ENCODE results near the gene PTP4A2.
"Not testable (repeated sequence)": the region's sequence is repeated elsewhere in the genome, so short reads cannot be mapped to it uniquely, and the experiment has no call there.

PTP4A2 gene

GRCh38 chr1:31924839-31925238, 13.3 kb downstream of the PTP4A2 start:
- no peak for DNase-seq (ENCODE audit: low read depth)

- DNase-seq (ENCODE audit: low read depth), result no peak
Observed at GRCh38 chr1:31923901-31924535, 14.2 kb downstream of the PTP4A2 start.

DNA sequence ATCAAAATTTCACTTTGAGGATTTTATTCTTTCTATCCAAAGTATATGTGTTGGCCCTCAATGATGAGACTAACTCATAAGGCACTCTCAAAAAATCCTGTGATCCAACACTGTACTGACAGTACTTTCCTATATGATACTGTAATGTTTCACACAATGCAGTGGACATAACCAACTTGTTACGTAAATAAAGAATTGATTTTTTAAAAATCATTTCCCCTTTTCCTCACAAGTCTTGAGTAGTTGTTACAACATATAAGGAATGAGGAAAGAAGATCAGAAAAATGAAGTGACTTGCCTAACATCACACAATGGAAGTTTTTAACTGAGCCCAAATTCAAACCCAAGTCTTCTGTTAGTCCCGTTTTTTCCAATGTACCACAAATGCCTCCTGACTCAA, 17.2 kb downstream of the PTP4A2 start:
- DNase-seq (ENCODE audit: low read depth), result no peak

- DNase-seq (ENCODE audit: low read depth), result no peak
Observed at GRCh38 chr1:31919591-31919990, 18.6 kb downstream of the PTP4A2 start.

DNA sequence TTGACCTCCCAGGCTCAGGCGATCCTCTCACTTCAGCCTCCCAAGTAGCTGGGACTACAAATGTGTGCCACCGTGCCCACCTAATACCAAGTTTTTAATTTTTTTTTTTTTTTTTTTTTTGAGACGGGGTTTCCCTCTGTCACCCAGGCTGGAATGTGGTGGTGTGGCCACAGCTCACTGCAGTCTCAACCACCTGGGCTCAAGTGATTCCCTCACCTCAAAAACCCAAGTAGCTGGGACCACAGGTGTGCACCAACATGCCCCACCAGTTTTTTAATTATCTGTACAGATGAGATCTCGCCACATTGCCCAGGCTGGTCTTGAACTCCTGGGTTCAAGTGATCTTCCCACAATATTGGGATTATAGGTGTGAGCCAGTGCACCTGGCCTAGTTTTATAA, 22.7 kb downstream of the PTP4A2 start:
- DNase-seq (ENCODE audit: low read depth), result no peak

DNA sequence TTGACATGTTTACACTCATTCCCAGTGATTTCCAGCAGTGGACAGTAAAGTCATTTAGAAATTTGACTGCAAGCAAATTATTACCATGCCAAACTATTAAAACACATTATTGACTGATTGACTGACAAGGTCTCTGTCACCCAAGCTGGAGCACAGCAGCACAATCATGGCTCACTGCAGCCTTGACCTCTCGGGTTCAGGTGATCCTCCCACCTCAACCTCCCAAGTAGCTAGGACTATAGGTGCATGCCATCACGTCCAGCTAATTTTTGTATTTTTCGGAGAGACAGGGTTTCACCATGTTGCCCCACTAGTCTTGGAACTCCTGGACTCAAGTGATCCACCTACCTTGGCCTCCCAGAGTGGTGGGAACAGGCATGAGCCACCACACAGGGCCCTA, 24.2 kb downstream of the PTP4A2 start:
- no peak for DNase-seq (ENCODE audit: low read depth)

DNA sequence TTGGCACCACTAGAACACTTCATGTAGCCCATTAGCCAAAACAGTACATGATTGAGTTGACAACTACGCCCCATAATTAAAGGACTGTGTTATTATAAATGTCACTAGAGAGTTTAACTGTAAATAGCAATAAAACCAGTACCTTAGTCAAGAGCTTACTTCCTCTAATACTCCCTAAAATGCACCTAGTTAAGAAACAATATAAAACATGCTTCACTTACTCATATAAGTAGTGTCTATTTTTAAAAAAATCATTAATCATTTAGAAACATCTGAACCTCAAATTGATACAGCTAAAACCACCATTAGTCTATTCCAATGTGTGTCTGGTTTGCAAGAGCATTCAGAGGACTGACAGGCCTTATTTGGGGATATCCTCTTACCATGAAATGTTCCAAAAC, 25.3 kb downstream of the PTP4A2 start:
- no peak for DNase-seq (ENCODE audit: low read depth)

DNA sequence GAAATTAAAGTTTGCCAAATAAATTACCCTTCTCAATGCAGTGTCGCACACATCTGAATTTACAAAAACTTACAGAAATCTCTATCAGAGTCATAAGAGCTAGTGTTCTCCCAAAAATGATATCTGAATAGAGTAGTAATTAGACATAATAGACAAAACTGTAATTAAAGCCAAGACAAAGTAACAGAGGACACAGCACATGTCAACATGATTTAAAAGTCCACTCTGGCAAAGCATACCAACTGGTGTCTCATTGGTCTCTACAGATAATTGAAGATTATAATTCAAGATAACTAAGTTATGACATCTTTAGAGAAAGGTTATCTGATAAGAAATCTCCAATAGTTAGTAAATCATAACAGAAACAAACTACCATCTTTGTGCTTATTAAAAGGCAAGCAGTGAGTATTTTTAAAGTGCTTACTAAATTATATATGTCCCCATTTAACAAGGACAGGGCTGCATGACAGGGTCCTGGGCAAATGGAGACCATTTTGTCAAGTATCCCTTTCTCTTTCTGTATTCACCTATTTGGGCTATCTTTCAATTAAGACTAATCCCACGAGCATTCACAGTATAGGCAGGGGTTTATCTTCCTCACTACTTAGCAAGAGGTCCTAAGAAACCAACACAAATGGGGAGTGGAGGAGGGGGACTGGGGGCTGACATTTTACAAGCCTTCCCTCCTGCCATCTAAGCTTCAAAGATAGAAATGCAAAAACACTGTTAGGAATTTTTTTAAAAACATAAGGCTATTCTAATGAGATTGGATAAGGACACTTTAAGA, 26.0 kb downstream of the PTP4A2 start:
- no peak for DNase-seq (ENCODE audit: low read depth)

DNA sequence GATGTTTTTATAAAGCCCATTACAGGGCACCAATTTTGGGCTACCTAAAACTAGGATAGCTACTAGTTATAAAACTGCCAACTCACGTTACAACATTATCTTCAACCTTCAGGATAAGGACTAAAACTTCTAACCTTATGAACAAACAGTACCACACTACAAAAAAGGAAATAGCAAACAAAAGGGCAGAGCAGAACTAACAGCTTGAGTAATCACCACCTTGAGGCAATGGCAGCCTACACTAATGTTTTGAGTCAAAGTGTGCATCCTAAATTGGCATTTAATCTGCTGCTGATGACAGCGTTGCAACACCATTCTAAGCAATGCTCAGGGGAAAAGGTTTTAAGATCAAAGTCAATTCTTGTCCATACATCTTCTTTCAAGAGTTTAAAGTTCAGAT, 27.2 kb downstream of the PTP4A2 start:
- DNase-seq (ENCODE audit: low read depth), result no peak

- DNase-seq (ENCODE audit: low read depth), result no peak
Observed at GRCh38 chr1:31909691-31910090, 28.5 kb downstream of the PTP4A2 start.

DNA sequence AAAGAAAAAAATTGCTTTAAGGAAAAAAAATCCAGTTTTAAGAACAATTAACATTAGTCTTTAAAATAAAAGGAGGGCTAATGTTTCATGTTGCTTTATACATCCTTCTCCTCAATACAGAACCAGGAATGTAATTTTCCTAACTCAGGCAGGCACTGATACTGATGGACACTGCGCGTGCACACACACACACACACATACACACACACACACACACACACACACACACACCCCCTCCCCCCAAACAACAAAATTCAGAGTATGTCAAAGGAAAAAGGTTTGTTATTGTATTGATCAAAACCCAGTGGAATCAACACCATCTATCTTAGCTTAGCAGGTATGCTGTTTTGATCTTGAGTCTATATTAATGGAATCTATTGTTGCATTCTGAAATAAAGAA, 31.6 kb downstream of the PTP4A2 start:
- no peak for DNase-seq (ENCODE audit: low read depth)

DNA sequence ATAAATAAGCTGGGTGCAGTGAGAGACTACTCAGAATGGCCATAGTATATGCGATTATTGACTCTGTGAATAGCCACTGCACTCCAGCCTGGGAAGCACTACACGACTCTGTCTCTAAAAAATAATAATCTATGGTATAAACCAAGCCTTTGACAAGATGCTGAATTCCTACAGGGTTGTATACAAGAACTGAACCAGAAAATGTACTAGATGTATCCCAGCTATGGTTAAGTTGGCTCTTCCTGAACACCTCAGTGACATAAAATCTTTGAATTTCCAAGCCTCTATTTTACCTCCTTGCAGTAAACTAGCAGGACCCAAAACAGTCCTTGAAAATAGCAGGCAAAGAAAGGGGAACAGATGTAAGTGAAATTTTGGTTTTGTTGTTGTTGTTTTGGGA, 32.5 kb downstream of the PTP4A2 start:
- DNase-seq (ENCODE audit: low read depth), result no peak

GRCh38 chr1:31905093-31905509, 33.1 kb downstream of the PTP4A2 start:
- DNase-seq (ENCODE audit: low read depth), result no peak

- no peak for DNase-seq (ENCODE audit: low read depth)
Observed at GRCh38 chr1:31904339-31905092, 33.7 kb downstream of the PTP4A2 start.

DNA sequence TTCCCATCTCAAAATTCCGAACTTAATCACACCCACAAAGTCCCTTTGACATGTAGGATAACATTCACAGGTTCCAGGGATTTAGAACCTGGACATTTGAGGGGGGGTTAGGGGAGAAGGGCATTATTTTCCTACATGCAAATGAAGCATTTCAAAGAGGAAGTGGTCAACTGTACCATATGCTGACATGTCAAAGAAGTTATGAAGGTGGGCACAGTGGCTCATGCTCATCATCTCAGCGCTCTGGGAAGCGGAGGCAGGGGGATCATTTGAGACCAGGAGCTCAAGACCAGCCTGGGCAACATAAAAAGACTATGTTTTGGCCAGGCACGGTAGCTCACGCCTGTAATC, 35.7 kb downstream of the PTP4A2 start:
- no peak for DNase-seq (ENCODE audit: low read depth)

- no peak for DNase-seq (ENCODE audit: low read depth)
Observed at GRCh38 chr1:31901838-31902509, 36.2 kb downstream of the PTP4A2 start.

GRCh38 chr1:31900790-31901189, 37.4 kb downstream of the PTP4A2 start:
- DNase-seq (ENCODE audit: low read depth), result no peak

- no peak for DNase-seq (ENCODE audit: low read depth)
Observed at GRCh38 chr1:31897526-31898100, 40.6 kb downstream of the PTP4A2 start.

GRCh38 chr1:31895474-31896198, 42.5 kb downstream of the PTP4A2 start:
- not testable (repeated sequence) for DNase-seq (ENCODE audit: low read depth)

GRCh38 chr1:31891280-31891679, 46.9 kb downstream of the PTP4A2 start:
- DNase-seq (ENCODE audit: low read depth), result no peak

- no peak for DNase-seq (ENCODE audit: low read depth)
Observed at GRCh38 chr1:31888291-31888690, 49.9 kb downstream of the PTP4A2 start.

All from T follicular helper cell (primary cell).